HepG2 (cell line): Measurements from ENCODE around the gene CAVIN2. TPM values are rescaled to one million over a fixed set of nuclear protein-coding genes. Genes with fewer than 3 reads are reported as not detected.

Source experiments
- ATAC-seq: fragments of 200-7000 bp; cut with Tn5 transposase; 3 replicates; pipeline ENCODE4 v1.9.1; 2020; ENCODE audit warnings: mild to moderate bottlenecking, moderate library complexity
- BruUV-seq: library from RNA; stranded (reverse); fragments of 400-500 nt; replicated peaks from 2 replicates; lab custom pipeline; 2021; lab: Mats Ljungman, UMichigan
- CTCF ChIA-PET: fragments of 300-600 bp; formaldehyde crosslinking; extraction: SDS; loops from one replicate; lab custom pipeline; 2021; ENCODE audit warnings: low total read pairs, inconsistent platforms, low intra/inter-chr PET ratio; lab: Yijun Ruan, JAX
- POLR2A ChIA-PET: fragments of 350-600 bp; sonication (Branson Sonifier 250); formaldehyde crosslinking; loops from one replicate; lab custom pipeline; 2020; ENCODE audit warnings: antibody characterized with exemption, inconsistent platforms; lab: Yijun Ruan, JAX
- DNase-seq: peaks from one replicate; pipeline ENCODE4 v3.0.0-alpha.2; 2015; ENCODE audit warnings: low spot score
- FAIRE-seq: peaks from 3 replicates; lab custom pipeline; 2011; peaks lifted over from hg19 to GRCh38; lab: Jason Lieb, UNC
- H2AFZ ChIP-seq: one replicate; pipeline ENCODE4 v1.6.1; 2011; ENCODE audit warnings: low read length, inconsistent platforms
- H3K27ac ChIP-seq: fragments of 300-600 bp; 3 replicates; pipeline ENCODE4 v1.8.0; 2011; ENCODE audit warnings: mixed run types, mild to moderate bottlenecking, mixed read lengths, low read length, inconsistent platforms; ENCODE audit not compliant: insufficient read depth; ENCODE audit errors: extremely low read length
- H3K27me3 ChIP-seq, 2 experiments: fragments of 200-600 bp in 1 of 2; 2 replicates in 1 of 2; 3 replicates in 1 of 2; pipeline versions ENCODE4 v1.6.0 to v1.8.0; 2011; ENCODE audit warnings: low read length in 2 of 2, mild to moderate bottlenecking in 2 of 2, moderate library complexity in 2 of 2, inconsistent platforms in 1 of 2; ENCODE audit not compliant: insufficient read depth in 2 of 2, control insufficient read depth in 1 of 2
- H3K36me3 ChIP-seq, 2 experiments: fragments of 200-600 bp in 1 of 2; replicated peaks in 1 of 2; 2 replicates in 1 of 2; 3 replicates in 1 of 2; pipeline versions ENCODE4 v1.5.1 to v1.8.0; 2011; ENCODE audit warnings: low read length in 2 of 2, inconsistent platforms in 1 of 2; ENCODE audit not compliant: insufficient read depth in 2 of 2, control insufficient read depth in 1 of 2
- H3K4me1 ChIP-seq: 2 replicates; pipeline ENCODE4 v1.5.1; 2012; ENCODE audit warnings: low read length, inconsistent platforms; ENCODE audit not compliant: insufficient read depth
- H3K4me2 ChIP-seq: 2 replicates; pipeline ENCODE4 v1.6.0; 2011; ENCODE audit warnings: low read depth, low read length, inconsistent platforms
- H3K4me3 ChIP-seq, 3 experiments: fragments of 200-600 bp in 1 of 3; sonication (generic), shearing (Covaris generic) in 1 of 3; replicated peaks in 1 of 3; 2 replicates each; pipeline ENCODE4 v1.5.1; 2011 to 2016; ENCODE audit warnings: low read length in 3 of 3, inconsistent platforms in 2 of 3, low read depth in 2 of 3, mild to moderate bottlenecking in 2 of 3, control low read depth in 1 of 3, mixed read lengths in 1 of 3; ENCODE audit not compliant: insufficient read depth in 1 of 3
- H3K79me2 ChIP-seq: one replicate; pipeline ENCODE4 v1.6.1; 2011; ENCODE audit warnings: low read length, inconsistent platforms; ENCODE audit not compliant: insufficient read depth
- H3K9ac ChIP-seq: 2 replicates; pipeline ENCODE4 v1.6.0; 2011; ENCODE audit warnings: mild to moderate bottlenecking, low read depth, low read length, inconsistent platforms; ENCODE audit not compliant: insufficient read depth
- H3K9me3 ChIP-seq: 2 replicates; pipeline ENCODE4 v1.5.1; 2012; ENCODE audit warnings: mild to moderate bottlenecking, low read length
- H4K20me1 ChIP-seq: 2 replicates; pipeline ENCODE4 v1.6.0; 2011; ENCODE audit warnings: inconsistent platforms, mild to moderate bottlenecking, low read length, moderate library complexity; ENCODE audit not compliant: insufficient read depth
- CENPX ChIP-seq: sonication (generic); formaldehyde crosslinking; IDR thresholded peaks from 2 replicates; pipeline ENCODE4 v1.9.0; 2021; ENCODE audit warnings: mild to moderate bottlenecking, missing genetic modification reagents, moderate library complexity
- FLYWCH1 ChIP-seq: sonication (generic); formaldehyde crosslinking; IDR thresholded peaks from 2 replicates; pipeline ENCODE4 v1.8.1; 2023; ENCODE audit warnings: mild to moderate bottlenecking, missing genetic modification reagents
- GPBP1L1 ChIP-seq: sonication (generic); formaldehyde crosslinking; IDR thresholded peaks from 2 replicates; pipeline ENCODE4 v1.5.0; 2020; ENCODE audit warnings: mild to moderate bottlenecking, missing genetic modification reagents
- PRDM15 ChIP-seq: sonication (generic); formaldehyde crosslinking; IDR thresholded peaks from 2 replicates; pipeline ENCODE4 v1.4.0; 2020; ENCODE audit warnings: missing genetic modification reagents
- ZNF441 ChIP-seq: sonication (generic); formaldehyde crosslinking; IDR thresholded peaks from 2 replicates; pipeline ENCODE4 v1.7.0; 2021; ENCODE audit warnings: missing genetic modification reagents, borderline replicate concordance
- ZNF510 ChIP-seq: sonication (generic); formaldehyde crosslinking; IDR thresholded peaks from 2 replicates; pipeline ENCODE4 v1.4.0; 2020; ENCODE audit warnings: low read depth, mild to moderate bottlenecking, missing genetic modification reagents
- WGBS: methylation state at CpG from one replicate; pipeline ENCODE4 v1.1.6; 2017; ENCODE audit warnings: low lambda C conversion rate; 5-methylcytosine and 5-hydroxymethylcytosine counted together
- in situ Hi-C: cut with HindIII; loops from 2 replicates; pipeline ENCODE4 v1.10.0; 2017; ENCODE audit warnings: low pct_unique_long_range_greater_than_20kb; ENCODE audit not compliant: extremely low pct_ligation_motif_present
- intact Hi-C: fragments of 100-400 bp; cut with micrococcal nuclease; formaldehyde crosslinking; loops from one replicate; pipeline ENCODE4 v1.10.0; 2022; ENCODE audit not compliant: unreplicated experiment
- polyA plus RNA-seq, 8 experiments: library from polyadenylated mRNA; depleted of rRNA in 3 of 8; stranded (reverse) in 7 of 8; unstranded in 1 of 8; fragments of >200 nt; fragmentation: Illumina TruSeq in 4 of 8; extraction: Trizol in 4 of 8; gene quantifications; 2 replicates each; pipeline versions ENCODE4 v1.2.1 to v1.2.3, GENCODE V29; 2011 to 2016; ENCODE audit warnings: low read depth in 4 of 8, missing spikeins in 1 of 8, mixed read lengths in 1 of 8; ENCODE audit not compliant: insufficient read depth in 1 of 8
- total RNA-seq, 5 experiments: library from RNA; depleted of rRNA; stranded (reverse); fragments of >200 nt; fragmentation: Illumina TruSeq; extraction: Trizol; gene quantifications; 2 replicates each; pipeline ENCODE4 v1.2.3, GENCODE V29; 2016; ENCODE audit warnings: low read depth in 1 of 5

The CAVIN2 gene
- total and polyA plus RNA-seq, 2 of the 13 experiments (the other 11 are each of a cell fraction or from before 2014, with no cell fraction given): 7.6 to 38.8 TPM

GRCh38 chr2:191791953-191792560 lies 54.8 kb downstream of the CAVIN2 start:
- WGBS: 2% methylated on average over 3 of the region's 3 CpGs
- CTCF ChIA-PET: no interaction called here
- FAIRE-seq: no peak

More at GRCh38 chr2:191791953-191792560, 54.8 kb downstream of the CAVIN2 start:
- TF ChIP-seq CENPX (CRISPR knock-in tag): no peak
- TF ChIP-seq PRDM15 (CRISPR knock-in tag): no peak
- no peak for TF ChIP-seq FLYWCH1
- TF ChIP-seq ZNF510: no peak
- no peak for TF ChIP-seq ZNF441 (CRISPR knock-in tag)
- TF ChIP-seq GPBP1L1 (CRISPR knock-in tag): no peak
- Histone ChIP-seq H3K4me1 (no peaks in the 10 kb centered on the region), H3K4me3 (no peak overlapping the region), H4K20me1 (no peaks in the 10 kb centered on the region), H3K36me3 (no peaks in the 10 kb centered on the region), H3K79me2 (no peaks in the 10 kb centered on the region), H3K9me3 (no peaks in the 10 kb centered on the region), H3K27ac (no peak overlapping the region), H3K9ac (no peak overlapping the region), H2AFZ (no peak overlapping the region), H3K4me2 (no peak overlapping the region), H3K27me3 (no peaks in the 10 kb centered on the region; a peak in 2 of 5 replicates)
- no peak for ATAC-seq
- intact Hi-C loops (no loop called here), in situ Hi-C loops (no loop called here)
- POLR2A ChIA-PET: no interaction called here
- no TSS peak for BruUV-seq
- no peak for DNase-seq
